HepG2 (cell line): ENCODE measurements around the gene TOMM40L. TPM values are rescaled to one million over a fixed set of nuclear protein-coding genes. Genes with fewer than 3 reads are reported as not detected.

ENCODE experiments used
- EED ChIP-seq: sonication (generic); formaldehyde crosslinking; IDR thresholded peaks from 2 replicates; pipeline ENCODE4 v1.5.0; 2020; ENCODE audit warnings: mild to moderate bottlenecking, missing genetic modification reagents
- HMGXB3 ChIP-seq: sonication (generic); formaldehyde crosslinking; IDR thresholded peaks from 2 replicates; pipeline ENCODE4 v1.4.0; 2020; ENCODE audit warnings: missing genetic modification reagents, borderline replicate concordance
- IKZF1 ChIP-seq: fragments of 450-650 bp; IDR thresholded peaks from 2 replicates; pipeline ENCODE4 v1.7.1; 2016
- KAT7 ChIP-seq: IDR thresholded peaks from 2 replicates; pipeline ENCODE4 v1.6.1; 2018; ENCODE audit warnings: borderline replicate concordance, missing compliant biosample characterization
- KDM5B ChIP-seq: sonication (generic); formaldehyde crosslinking; IDR thresholded peaks from 2 replicates; pipeline ENCODE4 v1.4.0; 2020; ENCODE audit warnings: missing genetic modification reagents, mild to moderate bottlenecking, borderline replicate concordance
- KLF6 ChIP-seq: IDR thresholded peaks from 2 replicates; pipeline ENCODE4 v1.8.0; 2016; ENCODE audit warnings: missing biosample characterization, missing genetic modification reagents
- MBNL3 ChIP-seq: fragments of 250-450 bp; sonication (Bioruptor Pico); conservative IDR thresholded peaks from 2 replicates; pipeline ENCODE4 v1.8.0; 2022; ENCODE audit warnings: mild to moderate bottlenecking, inconsistent platforms
- MXI1 ChIP-seq: IDR thresholded peaks from 3 replicates; pipeline ENCODE4 v1.6.1; 2012; ENCODE audit warnings: low read depth, low read length, inconsistent platforms, borderline replicate concordance
- MYNN ChIP-seq: sonication (generic); formaldehyde crosslinking; IDR thresholded peaks from 2 replicates; pipeline ENCODE4 v1.4.0; 2020; ENCODE audit warnings: mild to moderate bottlenecking, low read depth, missing genetic modification reagents
- RBFOX2 ChIP-seq: fragments of 200-400 bp; formaldehyde crosslinking; IDR thresholded peaks from 2 replicates; pipeline ENCODE4 v1.6.1; 2017; ENCODE audit warnings: low read depth, mild to moderate bottlenecking, low read length
- SMC3 ChIP-seq: IDR thresholded peaks from 2 replicates; pipeline ENCODE4 v1.6.1; 2011; ENCODE audit warnings: low read length, improper control_type of control experiment
- ZFP36 ChIP-seq: fragments of 150-350 bp; IDR thresholded peaks from 2 replicates; pipeline ENCODE4 v1.6.1; 2018; ENCODE audit warnings: borderline replicate concordance, low read length, low read depth; ENCODE audit not compliant: partially characterized antibody
- ZFP36L1 ChIP-seq: sonication (generic); formaldehyde crosslinking; IDR thresholded peaks from 2 replicates; pipeline ENCODE4 v1.8.0; 2022; ENCODE audit warnings: mild to moderate bottlenecking, missing genetic modification reagents, moderate library complexity
- ZNF234 ChIP-seq: sonication (generic); formaldehyde crosslinking; conservative IDR thresholded peaks from 2 replicates; pipeline ENCODE4 v1.5.1; 2020; ENCODE audit warnings: mild to moderate bottlenecking, missing genetic modification reagents
- ZNF335 ChIP-seq: sonication (generic); formaldehyde crosslinking; IDR thresholded peaks from 2 replicates; pipeline ENCODE4 v1.4.0; 2020; ENCODE audit warnings: missing genetic modification reagents
- ZNF33B ChIP-seq: sonication (generic); formaldehyde crosslinking; IDR thresholded peaks from 2 replicates; pipeline ENCODE4 v1.5.1; 2020; ENCODE audit warnings: mild to moderate bottlenecking, missing genetic modification reagents
- ZNF652 ChIP-seq: IDR thresholded peaks from 2 replicates; pipeline ENCODE4 v1.6.1; 2016; ENCODE audit warnings: low read depth, borderline replicate concordance
- ZNF775 ChIP-seq: sonication (generic); formaldehyde crosslinking; IDR thresholded peaks from 2 replicates; pipeline ENCODE4 v1.4.0; 2020; ENCODE audit warnings: missing genetic modification reagents, mild to moderate bottlenecking, moderate library complexity, borderline replicate concordance
- polyA plus RNA-seq, 8 experiments: library from polyadenylated mRNA; depleted of rRNA in 3 of 8; stranded (reverse) in 7 of 8; unstranded in 1 of 8; fragments of >200 nt; fragmentation: Illumina TruSeq in 4 of 8; extraction: Trizol in 4 of 8; gene quantifications; 2 replicates each; pipeline versions ENCODE4 v1.2.1 to v1.2.3, GENCODE V29; 2011 to 2016; ENCODE audit warnings: low read depth in 4 of 8, missing spikeins in 1 of 8, mixed read lengths in 1 of 8; ENCODE audit not compliant: insufficient read depth in 1 of 8
- total RNA-seq, 5 experiments: library from RNA; depleted of rRNA; stranded (reverse); fragments of >200 nt; fragmentation: Illumina TruSeq; extraction: Trizol; gene quantifications; 2 replicates each; pipeline ENCODE4 v1.2.3, GENCODE V29; 2016; ENCODE audit warnings: low read depth in 1 of 5
- TF ChIP-seq, protein P1 (sequence below): sonication (generic); formaldehyde crosslinking; IDR thresholded peaks from 2 replicates; pipeline ENCODE4 v1.4.0; 2020; ENCODE audit warnings: mild to moderate bottlenecking, missing genetic modification reagents, borderline replicate concordance
- TF ChIP-seq, protein P2 (sequence below): sonication (generic); formaldehyde crosslinking; IDR thresholded peaks from 2 replicates; pipeline ENCODE4 v1.5.1; 2020; ENCODE audit warnings: mild to moderate bottlenecking, missing genetic modification reagents
- TF ChIP-seq, protein P3 (sequence below): IDR thresholded peaks from 2 replicates; pipeline ENCODE4 v1.6.1; 2016; ENCODE audit warnings: mild to moderate bottlenecking, missing biosample characterization, missing genetic modification reagents
- TF ChIP-seq, protein P4 (sequence below): sonication (generic); formaldehyde crosslinking; IDR thresholded peaks from 2 replicates; pipeline ENCODE4 v1.8.1; 2023; ENCODE audit warnings: mild to moderate bottlenecking, missing genetic modification reagents

TOMM40L gene
- total and polyA plus RNA-seq, 2 of the 13 experiments (the other 11 are each of a cell fraction or from before 2014, with no cell fraction given): 14.1 to 26.2 TPM

DNA sequence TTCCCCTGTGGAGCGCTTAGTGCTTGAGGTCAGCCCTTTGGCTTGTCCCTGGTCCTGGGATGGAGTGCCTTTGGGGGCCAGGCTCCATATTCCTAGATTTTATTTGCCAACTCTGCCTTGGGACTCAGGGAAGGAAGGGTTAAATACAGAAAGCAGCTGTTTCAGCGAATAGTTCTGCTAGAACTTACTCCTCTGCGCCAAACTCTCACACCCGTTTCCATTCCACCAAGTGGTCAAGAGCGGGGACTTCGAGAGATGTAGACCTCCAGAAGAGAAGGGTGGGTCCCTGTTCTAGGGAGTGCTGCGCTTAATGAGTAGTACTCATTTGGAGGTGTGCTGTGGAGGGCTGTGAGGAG, 704 bp upstream of the TOMM40L start (continued):
- TF ChIP-seq, protein P1, sequence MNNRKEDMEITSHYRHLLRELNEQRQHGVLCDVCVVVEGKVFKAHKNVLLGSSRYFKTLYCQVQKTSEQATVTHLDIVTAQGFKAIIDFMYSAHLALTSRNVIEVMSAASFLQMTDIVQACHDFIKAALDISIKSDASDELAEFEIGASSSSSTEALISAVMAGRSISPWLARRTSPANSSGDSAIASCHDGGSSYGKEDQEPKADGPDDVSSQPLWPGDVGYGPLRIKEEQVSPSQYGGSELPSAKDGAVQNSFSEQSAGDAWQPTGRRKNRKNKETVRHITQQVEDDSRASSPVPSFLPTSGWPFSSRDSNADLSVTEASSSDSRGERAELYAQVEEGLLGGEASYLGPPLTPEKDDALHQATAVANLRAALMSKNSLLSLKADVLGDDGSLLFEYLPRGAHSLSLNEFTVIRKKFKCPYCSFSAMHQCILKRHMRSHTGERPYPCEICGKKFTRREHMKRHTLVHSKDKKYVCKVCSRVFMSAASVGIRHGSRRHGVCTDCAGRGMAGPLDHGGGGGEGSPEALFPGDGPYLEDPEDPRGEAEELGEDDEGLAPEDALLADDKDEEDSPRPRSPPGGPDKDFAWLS (CRISPR knock-in tag): no peak
- TF ChIP-seq ZNF234 (CRISPR knock-in tag): no peak
- TF ChIP-seq, protein P2, sequence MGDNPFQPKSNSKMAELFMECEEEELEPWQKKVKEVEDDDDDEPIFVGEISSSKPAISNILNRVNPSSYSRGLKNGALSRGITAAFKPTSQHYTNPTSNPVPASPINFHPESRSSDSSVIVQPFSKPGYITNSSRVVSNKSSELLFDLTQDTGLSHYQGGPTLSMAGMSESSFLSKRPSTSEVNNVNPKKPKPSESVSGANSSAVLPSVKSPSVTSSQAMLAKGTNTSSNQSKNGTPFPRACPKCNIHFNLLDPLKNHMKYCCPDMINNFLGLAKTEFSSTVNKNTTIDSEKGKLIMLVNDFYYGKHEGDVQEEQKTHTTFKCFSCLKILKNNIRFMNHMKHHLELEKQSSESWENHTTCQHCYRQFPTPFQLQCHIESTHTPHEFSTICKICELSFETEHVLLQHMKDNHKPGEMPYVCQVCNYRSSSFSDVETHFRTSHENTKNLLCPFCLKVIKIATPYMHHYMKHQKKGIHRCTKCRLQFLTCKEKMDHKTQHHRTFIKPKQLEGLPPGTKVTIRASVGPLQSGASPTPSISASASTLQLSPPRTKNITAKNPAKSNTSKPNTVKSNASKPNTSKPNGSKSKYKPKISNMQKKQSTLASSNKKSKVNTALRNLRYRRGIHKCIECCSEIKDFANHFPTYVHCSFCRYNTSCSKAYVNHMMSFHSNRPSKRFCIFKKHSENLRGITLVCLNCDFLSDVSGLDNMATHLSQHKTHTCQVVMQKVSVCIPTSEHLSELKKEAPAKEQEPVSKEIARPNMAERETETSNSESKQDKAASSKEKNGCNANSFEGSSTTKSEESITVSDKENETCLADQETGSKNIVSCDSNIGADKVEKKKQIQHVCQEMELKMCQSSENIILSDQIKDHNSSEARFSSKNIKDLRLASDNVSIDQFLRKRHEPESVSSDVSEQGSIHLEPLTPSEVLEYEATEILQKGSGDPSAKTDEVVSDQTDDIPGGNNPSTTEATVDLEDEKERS (CRISPR knock-in tag): no peak
- TF ChIP-seq ZNF775 (CRISPR knock-in tag): no peak
- TF ChIP-seq ZNF652 (CRISPR knock-in tag): peak; percentile 94
- no peak for TF ChIP-seq MBNL3 (CRISPR knock-in tag)
- TF ChIP-seq IKZF1: no peak
- TF ChIP-seq SMC3: no peak
- TF ChIP-seq, protein P3, sequence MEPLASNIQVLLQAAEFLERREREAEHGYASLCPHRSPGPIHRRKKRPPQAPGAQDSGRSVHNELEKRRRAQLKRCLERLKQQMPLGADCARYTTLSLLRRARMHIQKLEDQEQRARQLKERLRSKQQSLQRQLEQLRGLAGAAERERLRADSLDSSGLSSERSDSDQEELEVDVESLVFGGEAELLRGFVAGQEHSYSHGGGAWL (CRISPR knock-in tag): no peak
- TF ChIP-seq ZNF335 (CRISPR knock-in tag): no peak
- no peak for TF ChIP-seq ZNF33B (CRISPR knock-in tag)
- no peak for TF ChIP-seq HMGXB3 (CRISPR knock-in tag)
- TF ChIP-seq KDM5B: no peak
- no peak for TF ChIP-seq EED (CRISPR knock-in tag)
- 0 out of 2 replicates have a peak, but pooled peaks have one; percentile 4 for TF ChIP-seq KAT7 (CRISPR knock-in tag)
- no peak for TF ChIP-seq KLF6 (CRISPR knock-in tag)
- TF ChIP-seq MYNN (CRISPR knock-in tag): no peak
- 0 out of 2 replicates have a peak, but pooled peaks have one; percentile 34 for TF ChIP-seq RBFOX2
- 0 out of 2 replicates have a peak, but pooled peaks have one; percentile 21 for TF ChIP-seq ZFP36L1
- TF ChIP-seq ZFP36: no peak
- TF ChIP-seq, protein P4, sequence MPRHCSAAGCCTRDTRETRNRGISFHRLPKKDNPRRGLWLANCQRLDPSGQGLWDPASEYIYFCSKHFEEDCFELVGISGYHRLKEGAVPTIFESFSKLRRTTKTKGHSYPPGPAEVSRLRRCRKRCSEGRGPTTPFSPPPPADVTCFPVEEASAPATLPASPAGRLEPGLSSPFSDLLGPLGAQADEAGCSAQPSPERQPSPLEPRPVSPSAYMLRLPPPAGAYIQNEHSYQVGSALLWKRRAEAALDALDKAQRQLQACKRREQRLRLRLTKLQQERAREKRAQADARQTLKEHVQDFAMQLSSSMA: no peak
- no peak for TF ChIP-seq MXI1
